ENCODE results near the gene LRCH3.
"Not testable (repeated sequence)": the region's sequence is repeated elsewhere in the genome, so short reads cannot be mapped to it uniquely, and the experiment has no call there.

LRCH3 gene

GRCh38 chr3:197890693-197891092 lies 99.6 kb downstream of the LRCH3 start:
- H3K4me3 ChIP-seq (ENCODE audit: low read length) = no peak overlapping the region
- H3K4me1 ChIP-seq (ENCODE audit: control insufficient read depth, insufficient read depth, low read length) = no peaks in the 10 kb centered on the region
- peaks cover 4% of the 10 kb centered on the region for H3K36me3 ChIP-seq (ENCODE audit: insufficient read depth, low read length)
- H3K9ac ChIP-seq (ENCODE audit: low read depth, low read length) = no peak overlapping the region
- no peaks in the 10 kb centered on the region for H3K27me3 ChIP-seq (ENCODE audit: control insufficient read depth, insufficient read depth, low read length)
- no peak overlapping the region for H3K4me2 ChIP-seq (ENCODE audit: low read length)
- H3K9me3 ChIP-seq (replicated peaks; ENCODE audit: low read length) = no peaks in the 10 kb centered on the region

- H3K27me3 ChIP-seq (ENCODE audit: control insufficient read depth, insufficient read depth, low read length) = no peaks in the 10 kb centered on the region
- H3K4me2 ChIP-seq (ENCODE audit: low read length) = no peak overlapping the region
- H3K9ac ChIP-seq (ENCODE audit: low read depth, low read length) = no peak overlapping the region
- H3K4me1 ChIP-seq (ENCODE audit: control insufficient read depth, insufficient read depth, low read length) = no peaks in the 10 kb centered on the region
- H3K9me3 ChIP-seq (replicated peaks; ENCODE audit: low read length) = no peaks in the 10 kb centered on the region
- peaks cover 4% of the 10 kb centered on the region for H3K36me3 ChIP-seq (ENCODE audit: insufficient read depth, low read length)
- H3K4me3 ChIP-seq (ENCODE audit: low read length) = no peak overlapping the region
Observed at GRCh38 chr3:197892162-197892561, 101.1 kb downstream of the LRCH3 start.

GRCh38 chr3:197896421-197896820 lies 105.4 kb downstream of the LRCH3 start:
- no peaks in the 10 kb centered on the region for H3K4me1 ChIP-seq (ENCODE audit: control insufficient read depth, insufficient read depth, low read length)
- no peak overlapping the region for H3K9ac ChIP-seq (ENCODE audit: low read depth, low read length)
- H3K4me3 ChIP-seq (ENCODE audit: low read length) = no peak overlapping the region
- no peaks in the 10 kb centered on the region for H3K36me3 ChIP-seq (ENCODE audit: insufficient read depth, low read length)
- H3K9me3 ChIP-seq (replicated peaks; ENCODE audit: low read length) = no peaks in the 10 kb centered on the region
- H3K27me3 ChIP-seq (ENCODE audit: control insufficient read depth, insufficient read depth, low read length) = no peaks in the 10 kb centered on the region
- H3K4me2 ChIP-seq (ENCODE audit: low read length) = no peak overlapping the region

GRCh38 chr3:197899833-197900478 lies 108.9 kb downstream of the LRCH3 start:
- Histone ChIP-seq H3K27me3 (ENCODE audit: control insufficient read depth, insufficient read depth, low read length) (no peaks in the 10 kb centered on the region), H3K9ac (ENCODE audit: low read depth, low read length) (no peak overlapping the region), H3K36me3 (ENCODE audit: insufficient read depth, low read length) (no peaks in the 10 kb centered on the region), H3K4me1 (ENCODE audit: control insufficient read depth, insufficient read depth, low read length) (no peaks in the 10 kb centered on the region), H3K9me3 (replicated peaks; ENCODE audit: low read length) (no peaks in the 10 kb centered on the region), H3K4me2 (ENCODE audit: low read length) (no peak overlapping the region), H3K4me3 (ENCODE audit: low read length) (no peak overlapping the region)

- Histone ChIP-seq H3K27me3 (ENCODE audit: control insufficient read depth, insufficient read depth, low read length) (no peaks in the 10 kb centered on the region), H3K4me3 (ENCODE audit: low read length) (no peak overlapping the region), H3K36me3 (ENCODE audit: insufficient read depth, low read length) (no peaks in the 10 kb centered on the region), H3K4me2 (ENCODE audit: low read length) (no peak overlapping the region), H3K9ac (ENCODE audit: low read depth, low read length) (no peak overlapping the region), H3K4me1 (ENCODE audit: control insufficient read depth, insufficient read depth, low read length) (peaks cover 11% of the 10 kb centered on the region), H3K9me3 (replicated peaks; ENCODE audit: low read length) (no peaks in the 10 kb centered on the region)
Observed at GRCh38 chr3:197901626-197902025, 110.6 kb downstream of the LRCH3 start.

- Histone ChIP-seq H3K4me1 (ENCODE audit: control insufficient read depth, insufficient read depth, low read length) (peaks cover 11% of the 10 kb centered on the region), H3K4me3 (ENCODE audit: low read length) (no peak overlapping the region)
Observed at GRCh38 chr3:197906023-197906849, 115.2 kb downstream of the LRCH3 start.

GRCh38 chr3:197906850-197907187 lies 115.8 kb downstream of the LRCH3 start:
- no peak overlapping the region for H3K9ac ChIP-seq (ENCODE audit: low read depth, low read length)
- no peak overlapping the region for H3K4me3 ChIP-seq (ENCODE audit: low read length)
- H3K36me3 ChIP-seq (ENCODE audit: insufficient read depth, low read length) = no peaks in the 10 kb centered on the region
- no peaks in the 10 kb centered on the region for H3K27me3 ChIP-seq (ENCODE audit: control insufficient read depth, insufficient read depth, low read length)
- peak overlapping the region; percentile 53 for H3K4me2 ChIP-seq (ENCODE audit: low read length)
- no peaks in the 10 kb centered on the region for H3K9me3 ChIP-seq (replicated peaks; ENCODE audit: low read length)
- peaks cover 11% of the 10 kb centered on the region for H3K4me1 ChIP-seq (ENCODE audit: control insufficient read depth, insufficient read depth, low read length)

More at GRCh38 chr3:197906023-197906849, 115.2 kb downstream of the LRCH3 start:
- no peak overlapping the region for H3K9ac ChIP-seq (ENCODE audit: low read depth, low read length)
- H3K27me3 ChIP-seq (ENCODE audit: control insufficient read depth, insufficient read depth, low read length) = no peaks in the 10 kb centered on the region
- H3K36me3 ChIP-seq (ENCODE audit: insufficient read depth, low read length) = no peaks in the 10 kb centered on the region
- peak overlapping the region; percentile 53 for H3K4me2 ChIP-seq (ENCODE audit: low read length)
- no peaks in the 10 kb centered on the region for H3K9me3 ChIP-seq (replicated peaks; ENCODE audit: low read length)

- Histone ChIP-seq H3K4me1 (ENCODE audit: control insufficient read depth, insufficient read depth, low read length) (peaks cover 11% of the 10 kb centered on the region), H3K4me2 (ENCODE audit: low read length) (no peak overlapping the region), H3K9me3 (replicated peaks; ENCODE audit: low read length) (no peaks in the 10 kb centered on the region), H3K36me3 (ENCODE audit: insufficient read depth, low read length) (no peaks in the 10 kb centered on the region), H3K27me3 (ENCODE audit: control insufficient read depth, insufficient read depth, low read length) (no peaks in the 10 kb centered on the region), H3K4me3 (ENCODE audit: low read length) (no peak overlapping the region), H3K9ac (ENCODE audit: low read depth, low read length) (no peak overlapping the region)
Observed at GRCh38 chr3:197907196-197907595, 116.1 kb downstream of the LRCH3 start.

- H3K9me3 ChIP-seq (replicated peaks; ENCODE audit: low read length); H3K9ac ChIP-seq (ENCODE audit: low read depth, low read length): not testable (repeated sequence)
Observed at GRCh38 chr3:197908550-197908949, 117.5 kb downstream of the LRCH3 start.

GRCh38 chr3:197908957-197909701 lies 118.1 kb downstream of the LRCH3 start:
- no peaks in the 10 kb centered on the region for H3K9me3 ChIP-seq (replicated peaks; ENCODE audit: low read length)
- no peak overlapping the region for H3K9ac ChIP-seq (ENCODE audit: low read depth, low read length)
- H3K36me3 ChIP-seq (ENCODE audit: insufficient read depth, low read length) = no peaks in the 10 kb centered on the region
- peaks cover 11% of the 10 kb centered on the region for H3K4me1 ChIP-seq (ENCODE audit: control insufficient read depth, insufficient read depth, low read length)
- no peaks in the 10 kb centered on the region for H3K27me3 ChIP-seq (ENCODE audit: control insufficient read depth, insufficient read depth, low read length)
- H3K4me3 ChIP-seq (ENCODE audit: low read length) = no peak overlapping the region
- H3K4me2 ChIP-seq (ENCODE audit: low read length) = no peak overlapping the region

More at GRCh38 chr3:197908550-197908949, 117.5 kb downstream of the LRCH3 start:
- not testable (repeated sequence) for H3K36me3 ChIP-seq (ENCODE audit: insufficient read depth, low read length); H3K27me3 ChIP-seq (ENCODE audit: control insufficient read depth, insufficient read depth, low read length); H3K4me3 ChIP-seq (ENCODE audit: low read length); H3K4me2 ChIP-seq (ENCODE audit: low read length)
- peaks cover 11% of the 10 kb centered on the region for H3K4me1 ChIP-seq (ENCODE audit: control insufficient read depth, insufficient read depth, low read length)

GRCh38 chr3:197912741-197913476 lies 121.9 kb downstream of the LRCH3 start:
- Histone ChIP-seq H3K4me3 (ENCODE audit: low read length) (no peak overlapping the region), H3K36me3 (ENCODE audit: insufficient read depth, low read length) (no peaks in the 10 kb centered on the region), H3K9ac (ENCODE audit: low read depth, low read length) (no peak overlapping the region), H3K4me2 (ENCODE audit: low read length) (no peak overlapping the region), H3K9me3 (replicated peaks; ENCODE audit: low read length) (no peaks in the 10 kb centered on the region), H3K4me1 (ENCODE audit: control insufficient read depth, insufficient read depth, low read length) (no peaks in the 10 kb centered on the region), H3K27me3 (ENCODE audit: control insufficient read depth, insufficient read depth, low read length) (no peaks in the 10 kb centered on the region)

Measured in skeletal muscle satellite cell (primary cell).